K562 (cell line): ENCODE results near the gene COG2.

Experiments
- CREM ChIP-seq: IDR thresholded peaks from 2 replicates; pipeline ENCODE4 v1.6.1; 2014; ENCODE audit warnings: antibody characterized with exemption, low read depth
- EZH2 ChIP-seq: IDR thresholded peaks from 2 replicates; pipeline ENCODE4 v1.6.1; 2012; ENCODE audit warnings: low read depth, mild to moderate bottlenecking, inconsistent platforms, low read length, borderline replicate concordance
- JUNB ChIP-seq: fragments of 450-650 bp; formaldehyde crosslinking; conservative IDR thresholded peaks from 2 replicates; pipeline ENCODE4 v1.4.0; 2020; ENCODE audit warnings: mild to moderate bottlenecking
- SIN3B ChIP-seq: fragments of 450-650 bp; IDR thresholded peaks from 2 replicates; pipeline ENCODE4 v1.6.1; 2017; ENCODE audit warnings: low read depth, mild to moderate bottlenecking, moderate library complexity
- ZNF184 ChIP-seq: sonication (generic); formaldehyde crosslinking; IDR thresholded peaks from 2 replicates; pipeline ENCODE4 v1.5.0; 2020; ENCODE audit warnings: missing genetic modification reagents
- TF ChIP-seq, protein P1 (sequence below): sonication (generic); formaldehyde crosslinking; IDR thresholded peaks from 2 replicates; pipeline ENCODE4 v1.8.1; 2022; ENCODE audit warnings: missing genetic modification reagents

DNA sequence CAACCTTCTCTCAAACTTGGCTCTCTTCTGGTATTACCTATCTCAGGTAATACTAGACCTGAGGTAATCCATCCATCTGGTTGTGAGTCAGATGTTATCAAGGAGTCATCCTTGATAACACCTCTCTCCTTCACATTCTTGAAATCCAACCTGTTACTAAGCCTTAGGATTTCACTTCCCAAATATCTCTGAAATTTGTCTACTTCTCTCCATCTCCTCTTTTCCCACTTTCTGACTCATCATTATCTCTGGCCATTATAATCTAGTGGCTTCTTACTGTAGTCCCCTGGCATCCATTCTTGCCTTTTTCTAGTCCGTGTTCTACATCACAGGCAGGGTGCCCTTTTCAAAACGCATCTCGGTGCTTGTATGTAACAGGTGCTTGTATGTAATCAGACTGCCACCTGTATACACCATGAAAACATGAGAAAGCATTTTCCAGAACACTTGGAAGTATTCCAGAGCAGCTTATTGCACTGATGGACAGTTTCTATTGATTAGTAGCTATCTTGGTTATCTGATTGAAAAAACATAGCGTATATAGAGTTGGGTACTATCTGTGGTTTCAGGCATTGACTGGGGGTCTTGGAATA lies 4.5 kb downstream of the COG2 start:
- TF ChIP-seq CREM: no peak
- TF ChIP-seq JUNB (CRISPR knock-in tag): no peak
- no peak for TF ChIP-seq ZNF184 (CRISPR knock-in tag)
- TF ChIP-seq EZH2: no peak
- TF ChIP-seq, protein P1, sequence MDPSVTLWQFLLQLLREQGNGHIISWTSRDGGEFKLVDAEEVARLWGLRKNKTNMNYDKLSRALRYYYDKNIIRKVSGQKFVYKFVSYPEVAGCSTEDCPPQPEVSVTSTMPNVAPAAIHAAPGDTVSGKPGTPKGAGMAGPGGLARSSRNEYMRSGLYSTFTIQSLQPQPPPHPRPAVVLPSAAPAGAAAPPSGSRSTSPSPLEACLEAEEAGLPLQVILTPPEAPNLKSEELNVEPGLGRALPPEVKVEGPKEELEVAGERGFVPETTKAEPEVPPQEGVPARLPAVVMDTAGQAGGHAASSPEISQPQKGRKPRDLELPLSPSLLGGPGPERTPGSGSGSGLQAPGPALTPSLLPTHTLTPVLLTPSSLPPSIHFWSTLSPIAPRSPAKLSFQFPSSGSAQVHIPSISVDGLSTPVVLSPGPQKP: no peak
- no peak for TF ChIP-seq SIN3B
